Activated T-helper 9 cell treated with anti-CD3 and anti-CD28 coated beads, Interleukin-2, amount 50 U/mL, for 16 hours (primary cell): Measurements from ENCODE around the gene LIPI.
A peak's percentile ranks its signal among the peaks of the same experiment; 100 is the strongest.
"Not testable (repeated sequence)": the region's sequence is repeated elsewhere in the genome, so short reads cannot be mapped to it uniquely, and the experiment has no call there.

Experiments
- DNase-seq: peaks from one replicate; pipeline ENCODE4 v3.0.0-alpha.2; 2020; ENCODE audit warnings: low read depth

The LIPI gene

DNA sequence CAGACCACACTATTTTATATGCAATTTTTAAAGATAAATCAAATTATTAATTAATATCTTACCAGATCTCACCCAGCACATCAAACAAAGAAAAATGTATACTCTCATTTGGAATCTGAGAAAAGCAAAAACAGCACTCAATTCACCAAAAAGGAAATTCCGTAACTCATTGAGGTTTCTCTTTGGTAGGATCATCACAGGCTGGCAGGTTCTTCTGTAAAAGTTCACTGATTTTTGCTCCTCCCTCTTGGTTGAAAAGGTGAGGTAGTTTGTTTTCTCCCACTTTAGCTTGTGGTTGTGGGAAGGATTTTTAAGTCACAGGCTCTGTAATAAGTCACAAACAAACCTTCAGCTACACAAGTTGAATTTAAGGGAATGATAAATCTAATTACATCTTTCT, at the start of gene LIPI:
Gene LIPI (minus strand): TSS at position 218 of the 400 bp plus-strand sequence. CDS start 110 bp downstream, at position 108.
- no peak for DNase-seq

DNA sequence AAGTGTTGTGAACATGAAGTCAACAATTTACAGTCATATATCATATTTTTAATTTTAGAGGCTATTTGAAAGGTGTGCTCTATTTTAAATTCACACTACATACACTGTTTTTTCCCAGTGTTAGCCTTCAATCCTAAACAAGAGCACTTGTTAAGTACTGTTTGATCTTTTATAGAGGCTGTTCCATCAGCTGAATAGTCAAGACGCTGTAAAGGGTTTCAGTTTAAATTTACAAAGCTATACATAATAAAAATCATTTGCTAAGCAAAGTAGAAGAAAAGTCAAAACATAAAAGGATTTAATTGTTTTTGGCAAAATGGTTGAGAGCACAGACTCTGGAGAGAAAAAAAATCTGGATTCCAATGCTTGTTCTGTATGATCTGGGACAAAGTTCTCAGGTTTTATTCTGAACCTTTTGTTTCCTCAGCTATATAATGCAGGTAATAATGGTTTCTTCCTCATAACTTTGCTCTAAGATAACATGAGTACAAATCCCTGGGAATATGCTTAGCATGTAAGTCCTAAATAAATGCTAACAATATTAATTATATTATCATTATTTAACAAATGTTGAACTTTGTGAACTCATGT, 49.5 kb upstream of the LIPI start:
- DNase-seq, result no peak

DNA sequence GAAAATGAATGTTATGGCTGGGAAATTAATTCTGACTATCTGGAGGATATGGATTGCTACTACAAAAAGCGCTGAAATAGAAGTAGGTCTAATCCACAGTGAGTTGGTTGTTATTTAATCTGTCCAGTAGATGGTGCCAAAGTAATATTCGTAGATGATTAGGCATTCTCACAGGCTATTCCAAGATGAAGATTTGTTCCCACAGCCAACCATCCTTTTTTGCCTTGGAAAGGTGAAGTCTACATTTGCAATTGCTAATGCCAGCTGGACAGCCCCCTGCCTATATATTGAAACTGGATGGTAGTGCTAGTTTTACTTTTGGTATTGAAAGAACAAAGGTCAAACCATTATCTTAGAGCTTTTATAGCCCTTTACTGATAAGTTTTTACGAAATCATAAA, 49.0 kb upstream of the LIPI start:
- DNase-seq, result no peak

DNA sequence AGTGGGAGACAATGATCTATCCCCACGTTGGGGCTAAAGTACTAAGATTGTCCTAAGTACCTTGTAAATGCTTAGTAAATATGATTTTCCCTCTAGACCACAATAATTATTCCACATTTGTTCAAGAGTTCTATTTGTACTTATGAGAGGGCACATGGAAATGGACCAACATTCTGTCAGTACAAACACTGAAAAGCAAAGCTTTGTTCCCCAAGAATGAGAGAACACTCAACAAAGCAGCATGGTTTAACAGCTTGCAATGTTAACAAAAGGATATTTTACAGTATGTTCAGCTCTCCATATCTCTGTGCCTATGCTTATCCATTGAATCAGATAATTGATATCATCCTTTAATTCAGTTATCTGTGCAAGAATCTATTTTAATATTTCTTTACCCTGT, 40.6 kb upstream of the LIPI start:
- DNase-seq, result no peak

DNA sequence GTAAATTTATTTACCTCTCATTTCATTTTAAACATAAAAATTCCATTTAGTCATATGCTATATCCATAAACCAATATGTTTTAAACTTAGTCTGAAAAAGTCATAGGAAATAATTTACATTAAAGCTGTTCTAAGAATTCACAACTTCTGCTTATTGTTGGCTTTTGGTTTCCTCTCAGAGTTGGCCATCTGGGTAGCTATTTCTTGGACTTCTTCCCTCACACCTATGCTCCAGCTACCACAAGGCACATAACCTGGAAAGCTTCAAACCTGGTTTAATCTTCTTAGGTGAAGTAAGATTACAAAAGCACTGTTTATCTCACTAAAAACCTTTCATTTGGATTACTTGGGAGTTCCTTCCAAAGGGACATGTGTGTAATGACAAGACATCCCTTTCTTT, 35.0 kb upstream of the LIPI start:
- no peak for DNase-seq

DNA sequence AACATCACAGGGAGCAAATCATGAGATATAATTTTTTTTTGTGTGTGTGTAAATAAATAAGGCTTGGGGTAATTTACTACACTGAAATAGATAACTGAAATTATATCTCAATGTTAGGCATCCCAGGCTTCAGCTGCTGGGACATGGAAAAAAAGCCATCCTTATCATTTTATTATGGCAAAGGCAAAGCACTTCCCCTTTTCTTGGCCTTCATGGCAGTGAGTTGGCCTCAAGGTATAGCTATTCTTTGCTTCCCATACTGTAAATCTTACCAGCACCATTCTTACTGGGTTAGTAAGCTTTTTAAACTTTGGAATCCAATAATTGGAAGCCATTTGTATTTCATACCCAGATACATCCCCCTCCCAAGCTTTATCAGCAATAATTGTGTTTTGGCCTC, 34.2 kb upstream of the LIPI start:
- no peak for DNase-seq

DNA sequence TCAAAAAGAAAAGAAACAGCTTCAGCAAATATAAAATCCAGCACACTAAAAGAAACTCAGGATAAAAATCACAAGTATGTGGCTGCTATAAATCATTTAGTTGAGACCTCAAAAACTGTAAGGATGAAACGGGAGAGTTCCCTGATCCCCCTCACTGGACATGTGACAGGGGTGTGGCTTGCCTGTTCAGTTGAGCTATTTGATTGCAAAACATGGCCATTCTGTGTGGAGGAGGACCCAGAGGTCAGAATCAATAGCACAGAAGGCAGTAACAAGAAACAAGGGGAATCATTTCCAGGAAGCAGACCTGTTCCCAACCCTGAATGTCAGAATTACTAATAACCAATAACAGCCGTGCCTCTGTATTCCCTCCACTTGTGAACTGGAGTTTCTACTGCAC, 33.1 kb upstream of the LIPI start:
- no peak for DNase-seq

DNA sequence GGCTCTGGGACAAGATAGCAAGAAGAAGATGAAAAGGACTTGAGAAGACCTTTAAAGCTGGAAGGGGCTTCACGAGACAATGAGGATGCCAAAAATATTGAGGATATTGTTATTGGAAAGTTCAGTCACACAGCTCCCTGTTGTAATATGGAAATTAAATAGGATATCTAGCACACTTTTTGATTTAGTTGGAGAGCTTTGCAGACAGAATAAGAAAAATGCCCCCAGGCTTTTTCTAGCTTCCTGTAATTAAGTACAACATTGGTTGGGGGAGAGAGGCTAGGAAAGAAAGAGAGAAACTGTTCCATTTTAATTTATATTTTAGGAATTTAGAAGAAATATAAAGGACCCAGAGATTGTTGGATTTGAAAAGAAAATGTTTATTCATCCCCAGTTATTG, 32.7 kb upstream of the LIPI start:
- no peak for DNase-seq

DNA sequence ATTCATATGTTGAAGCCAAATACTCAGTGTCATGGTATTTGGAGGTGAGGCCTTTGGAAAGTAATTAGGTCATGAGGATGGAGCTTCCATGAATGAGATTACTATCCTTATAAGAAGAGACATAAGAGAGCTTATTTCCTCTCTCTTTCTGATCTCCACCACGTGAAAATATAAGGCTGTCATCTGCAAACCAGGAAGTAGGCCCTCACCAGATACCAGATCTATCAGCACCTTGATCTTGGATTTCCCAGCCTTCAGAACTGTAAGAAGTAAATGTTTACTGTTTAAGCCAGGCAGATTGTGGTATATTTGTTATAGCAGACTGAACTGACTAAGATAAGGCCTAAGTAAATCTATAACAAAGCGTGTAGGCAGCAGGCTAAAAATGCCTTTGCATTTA, 30.5 kb upstream of the LIPI start:
- DNase-seq, result no peak

DNA sequence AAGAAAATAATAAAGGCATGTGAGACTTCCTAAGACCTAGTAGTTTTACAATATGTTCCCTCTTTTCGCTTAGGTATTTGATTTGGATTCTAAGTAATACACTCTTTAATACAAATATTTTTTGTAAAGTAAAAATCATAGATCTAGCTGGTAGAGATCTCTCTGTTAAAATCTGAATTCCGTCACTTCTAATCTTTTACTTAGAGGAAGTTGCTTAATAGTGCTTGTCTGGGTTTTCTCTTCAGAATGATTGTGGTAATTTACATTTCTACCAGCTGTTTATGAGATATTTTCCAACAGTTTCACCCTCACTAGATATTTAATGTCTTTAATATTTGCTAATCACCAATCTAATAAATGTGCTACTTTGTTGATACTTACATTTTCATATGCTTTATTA, 28.5 kb upstream of the LIPI start:
- no peak for DNase-seq

DNA sequence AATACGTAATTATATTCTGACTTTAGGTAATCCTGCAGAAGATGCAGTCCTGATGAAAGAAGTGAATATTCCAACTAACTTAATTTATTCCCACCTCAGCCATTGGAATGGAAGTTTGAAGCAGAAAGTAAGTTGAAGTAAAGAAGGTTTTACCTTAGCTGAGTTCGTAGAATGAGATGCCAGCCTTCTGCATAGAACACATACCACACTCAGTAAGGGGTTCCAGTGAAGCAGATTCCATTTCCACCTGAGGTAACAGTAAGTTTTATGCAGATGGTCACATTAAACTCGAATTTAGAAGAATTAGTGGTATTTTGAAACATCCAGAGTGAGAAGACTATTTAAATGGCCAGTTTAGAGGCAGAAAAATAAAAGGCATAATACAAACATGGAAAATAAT, 25.4 kb upstream of the LIPI start:
- no peak for DNase-seq

DNA sequence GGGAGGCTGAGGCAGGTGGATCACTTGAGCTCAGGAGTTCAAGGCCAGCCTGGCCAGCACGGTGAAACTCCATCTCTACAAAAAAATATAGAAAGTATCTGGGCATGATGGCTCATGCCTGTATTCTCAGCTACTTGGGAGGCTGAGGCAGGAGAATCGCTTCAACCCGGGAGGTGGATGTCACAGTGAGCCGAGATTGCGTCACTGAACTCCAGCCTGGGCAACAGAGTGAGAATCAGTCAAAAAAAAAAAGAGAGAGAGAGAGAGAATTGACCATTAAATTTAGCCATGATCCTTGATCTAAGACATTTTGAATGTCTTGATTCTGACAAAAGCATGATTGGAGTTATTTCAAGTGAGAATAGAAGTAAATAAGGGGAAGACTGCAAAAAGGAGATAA, 24.3 kb upstream of the LIPI start:
- DNase-seq, result no peak

DNA sequence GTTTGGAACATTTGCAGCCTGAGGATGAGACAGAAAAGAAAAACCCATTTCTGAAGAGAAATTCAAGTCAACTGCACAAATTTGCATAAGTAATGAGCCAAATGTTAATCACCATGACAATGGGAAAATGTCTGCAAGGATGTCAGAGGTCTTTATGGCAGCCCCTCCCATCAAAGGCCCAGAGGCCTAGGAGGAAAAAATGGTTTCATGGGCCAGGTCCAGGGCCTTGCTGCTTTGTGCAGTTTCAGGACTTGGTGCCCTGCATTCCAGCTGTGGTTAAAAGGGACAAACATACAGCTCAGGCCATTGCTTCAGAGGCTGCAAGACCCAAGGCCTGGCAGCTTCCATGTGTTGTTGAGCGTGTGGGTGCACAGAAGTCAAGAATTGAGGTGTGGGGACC, 18.6 kb upstream of the LIPI start:
- DNase-seq, result no peak

DNA sequence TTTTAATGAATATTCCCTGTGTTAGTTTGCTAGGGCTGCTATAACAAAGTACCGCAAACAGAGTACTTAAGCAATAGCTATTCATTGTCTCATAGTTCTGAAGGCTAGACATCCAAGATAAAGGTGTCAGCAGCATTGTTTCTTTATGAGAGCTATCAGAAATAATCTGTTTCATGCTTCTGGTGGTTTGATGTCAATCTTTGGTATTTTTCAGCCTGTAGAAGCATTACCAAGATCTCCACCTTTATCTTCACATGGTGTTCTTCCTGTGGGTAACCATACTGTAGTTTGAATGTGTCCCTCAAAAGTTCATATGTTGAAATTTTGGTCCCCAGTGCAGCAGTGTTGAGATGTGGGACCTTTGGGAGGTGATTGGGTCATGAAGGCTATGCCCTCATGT, 12.6 kb upstream of the LIPI start:
- DNase-seq, result no peak

DNA sequence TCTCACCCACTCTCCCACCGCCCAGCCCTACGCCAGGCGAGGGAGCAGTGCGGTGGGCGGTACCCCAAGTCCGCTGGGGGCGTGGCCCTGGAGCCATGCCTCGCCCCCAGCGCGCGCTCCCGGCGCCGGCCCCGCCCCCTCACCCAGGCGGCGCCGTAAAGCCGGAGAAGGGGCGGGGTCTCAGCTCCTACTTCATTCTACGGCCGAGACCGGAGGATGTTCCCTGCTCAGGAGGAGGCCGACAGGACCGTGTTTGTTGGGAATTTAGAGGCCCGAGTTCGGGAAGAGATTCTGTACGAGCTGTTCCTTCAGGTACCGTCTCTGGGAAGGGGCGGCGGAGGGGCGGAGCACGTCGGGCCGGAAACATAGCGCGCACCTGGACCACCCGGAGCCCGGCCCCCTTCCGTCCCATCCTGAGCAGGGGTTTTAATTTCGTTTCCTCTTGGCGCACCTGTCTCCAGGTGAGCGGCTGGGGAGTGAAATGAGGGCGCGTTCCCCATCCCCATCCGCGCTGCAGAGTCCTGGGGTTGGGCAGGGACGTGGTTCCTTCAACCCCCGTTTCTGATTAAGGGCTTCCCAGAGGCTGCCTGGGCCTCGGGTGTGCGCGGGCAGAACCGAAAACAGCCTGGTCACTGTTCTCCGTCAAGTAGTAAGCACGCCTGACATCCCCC, 5.4 kb upstream of the LIPI start, which contains the start of gene RBM11:
Gene RBM11 (plus strand): TSS at position 187 of the 671 bp plus-strand sequence. CDS start 30 bp downstream, at position 217.
- DNase-seq, result peak; percentile 65

DNA sequence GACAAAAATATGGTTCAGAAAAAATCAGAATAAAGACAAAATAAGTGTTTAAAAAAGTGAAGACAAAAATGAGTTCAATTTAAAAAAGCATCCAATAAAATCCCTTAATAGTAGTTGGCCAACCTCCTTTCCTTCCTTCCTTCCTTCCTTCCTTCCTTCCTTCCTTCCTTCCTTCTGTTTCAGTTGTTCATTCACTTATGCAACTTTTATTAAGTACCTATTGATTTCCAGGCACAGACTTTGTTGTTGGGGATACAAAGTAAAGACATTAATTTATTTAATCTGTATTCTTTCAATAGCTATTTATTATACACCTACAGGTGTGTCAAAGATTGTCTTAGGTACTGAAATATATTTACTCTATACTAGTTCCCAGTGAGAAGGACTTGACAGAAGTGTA, 2.4 kb upstream of the LIPI start:
- no peak for DNase-seq

DNA sequence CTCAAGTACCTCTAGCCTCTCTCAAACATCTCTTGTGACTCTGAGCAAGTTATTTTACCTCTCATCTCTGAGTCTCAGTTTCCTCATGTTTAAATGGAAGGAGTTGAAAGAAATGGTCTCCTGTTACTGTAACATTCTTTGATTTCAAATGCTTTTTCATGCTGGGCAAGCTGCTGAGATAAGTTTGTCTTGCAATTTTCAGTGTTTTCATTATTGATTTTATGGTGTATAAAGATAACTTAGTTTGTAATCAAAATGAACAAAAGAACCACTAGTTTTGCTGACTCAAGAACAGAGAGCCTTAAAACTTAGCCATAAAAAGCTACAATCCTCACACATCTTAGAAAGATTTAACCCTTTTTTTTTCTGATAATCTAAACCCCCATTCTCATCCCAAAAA, 4.5 kb downstream of the LIPI start:
- no peak for DNase-seq

DNA sequence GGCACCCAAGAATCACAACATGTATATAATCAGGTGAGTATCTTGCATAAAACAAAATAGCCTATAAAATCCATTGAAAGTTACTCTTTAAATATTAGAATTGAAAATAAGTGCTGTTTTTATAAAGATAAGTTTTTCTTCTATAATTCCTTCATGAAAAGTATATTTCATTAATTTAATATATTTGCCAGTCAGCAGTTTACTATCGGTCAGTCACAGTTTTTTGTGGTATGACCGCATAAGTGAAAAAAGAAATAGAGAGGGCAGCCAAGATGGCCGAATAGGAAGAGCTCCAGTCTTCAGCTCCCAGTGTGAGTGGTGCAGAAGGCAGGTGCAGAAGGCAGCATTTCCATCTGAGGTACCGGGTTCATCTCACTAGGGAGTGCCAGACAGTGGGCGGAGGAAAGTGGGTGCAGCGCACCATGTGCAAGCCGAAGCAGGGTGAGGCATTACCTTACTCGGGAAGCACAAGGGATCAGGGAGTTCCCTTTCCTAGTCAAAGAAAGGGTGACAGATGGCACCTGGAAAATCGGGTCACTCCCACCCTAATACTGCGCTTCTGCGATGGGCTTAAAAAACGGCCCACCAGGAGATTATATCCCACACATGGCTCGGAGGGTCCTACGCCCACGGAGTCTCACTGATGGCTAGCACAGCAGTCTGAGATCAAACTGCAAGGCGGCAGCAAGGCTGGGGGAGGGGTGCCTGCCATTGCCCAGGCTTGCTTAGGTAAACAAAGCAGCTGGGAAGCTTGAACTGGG, 44.1 kb downstream of the LIPI start:
- DNase-seq, result not testable (repeated sequence)

DNA sequence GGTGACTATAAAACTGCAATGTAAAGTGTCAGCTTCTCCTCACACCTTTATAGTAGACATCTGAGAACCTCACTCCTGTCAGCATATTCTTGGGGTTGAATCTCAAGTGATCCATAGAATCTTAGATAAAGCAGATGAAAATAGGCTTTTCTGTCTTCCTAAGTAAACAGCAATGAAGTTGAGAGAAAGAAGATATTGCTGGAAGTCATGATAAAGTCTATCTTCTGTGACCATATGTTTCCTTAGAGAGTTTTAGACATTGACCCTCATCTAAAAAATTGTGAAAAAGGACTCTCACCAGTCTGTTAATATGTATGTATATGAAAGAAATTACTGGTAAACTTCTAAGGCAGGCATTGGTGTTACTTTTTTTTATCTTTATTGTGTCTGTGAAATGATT, 66.8 kb downstream of the LIPI start:
- DNase-seq, result no peak

DNA sequence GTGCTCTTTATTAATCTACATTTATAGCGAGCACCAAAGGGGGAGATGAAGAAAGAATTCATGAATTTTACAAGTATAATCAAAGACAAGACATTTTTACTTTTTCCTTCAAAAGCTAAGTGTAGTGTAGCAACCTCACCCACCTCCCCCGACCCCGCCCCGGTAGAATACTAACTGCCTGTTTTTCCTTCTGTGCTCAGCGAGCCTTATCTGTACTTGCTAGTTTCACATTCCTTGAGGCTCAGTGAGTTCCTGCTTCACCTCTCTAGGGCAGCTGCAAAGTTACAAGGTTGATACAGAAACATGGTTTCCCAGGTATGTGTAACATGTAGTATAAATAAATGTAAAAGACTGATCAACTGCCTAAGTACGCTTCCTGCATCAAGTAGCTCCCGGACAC, 86.5 kb downstream of the LIPI start:
- no peak for DNase-seq

DNA sequence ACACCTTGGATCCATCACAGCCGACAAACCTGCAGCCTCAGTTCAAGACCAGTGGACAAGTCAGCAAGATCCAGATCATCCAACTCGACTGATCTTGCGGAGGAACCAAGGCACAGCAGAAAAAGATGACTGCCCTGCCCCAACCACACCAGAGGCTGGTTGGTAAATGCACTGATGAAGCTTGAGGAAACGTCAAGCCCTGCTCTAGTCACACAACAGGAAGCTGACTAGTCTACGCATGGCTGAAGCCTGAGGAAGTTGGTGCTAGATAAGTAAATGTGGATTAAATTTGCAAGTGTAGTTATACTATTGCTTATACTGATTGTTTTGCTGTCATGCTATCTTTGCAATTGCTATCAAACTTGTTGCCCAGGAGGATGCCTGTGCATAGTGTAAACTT, 89.0 kb downstream of the LIPI start:
- no peak for DNase-seq

DNA sequence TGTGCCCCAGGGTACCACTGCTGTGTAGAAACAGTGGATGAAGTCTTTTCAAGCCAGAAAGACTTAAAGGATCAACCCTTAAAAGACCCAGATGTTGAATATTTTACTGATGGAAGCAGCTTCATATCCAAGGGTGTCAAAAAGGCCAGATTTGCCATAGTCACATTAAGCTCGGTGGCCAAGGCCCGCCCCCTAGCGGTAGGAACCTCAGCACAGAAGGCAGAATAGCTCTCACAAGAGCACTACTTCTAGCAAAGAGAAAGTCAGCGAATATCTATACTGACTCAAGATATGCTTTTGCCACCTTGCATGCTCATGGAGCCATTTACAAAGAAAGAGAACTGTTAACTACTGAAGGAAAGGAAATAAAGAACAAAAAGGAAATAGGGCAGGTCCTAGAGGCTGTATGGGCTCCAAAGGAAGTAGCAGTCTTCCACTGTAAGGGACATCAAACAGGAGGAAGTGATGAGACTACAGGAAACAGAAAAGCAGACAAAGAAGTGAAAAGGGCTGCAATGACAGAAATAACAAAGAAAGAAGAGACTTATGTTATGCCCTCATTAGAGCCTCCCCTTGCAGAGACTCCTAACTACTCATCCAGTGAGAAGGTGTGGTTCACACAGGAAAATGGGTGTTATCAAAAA, 90.5 kb downstream of the LIPI start:
- DNase-seq, result no peak

DNA sequence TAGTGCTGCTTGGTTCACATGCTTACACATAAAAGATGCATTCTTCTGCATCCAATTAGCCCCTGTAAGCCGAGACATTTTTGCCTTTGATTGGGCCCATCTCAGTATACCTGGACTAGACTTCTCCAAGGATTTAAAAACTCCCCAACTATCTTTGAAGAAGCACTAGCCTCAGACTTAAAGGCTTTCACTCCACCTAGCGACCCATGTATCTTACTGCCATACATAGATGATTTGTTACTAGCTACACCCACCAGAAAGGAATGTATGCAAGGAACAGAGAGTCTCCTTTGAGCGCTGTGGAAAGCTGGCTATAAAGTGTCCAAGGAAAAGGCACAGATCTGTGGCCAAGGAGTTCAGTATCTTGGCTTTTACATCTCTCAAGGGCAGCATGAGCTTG, 91.7 kb downstream of the LIPI start:
- no peak for DNase-seq
